ENCODE data around the gene C1orf116. TPM values are rescaled to one million over a fixed set of nuclear protein-coding genes. Genes with fewer than 3 reads are reported as not detected.
A peak's percentile ranks its signal among the peaks of the same experiment; 100 is the strongest.

C1orf116 gene
- total RNA-seq (2014; rRNA removed), result under 0.01 TPM in 1 of 2 replicates, not detected in the other
- 0.02 TPM for polyA plus RNA-seq (2012)

GRCh38 chr1:207032528-207033017, at the start of gene C1orf116:
Gene C1orf116 (minus strand): TSS chr1:207032756. CDS start chr1:207027598, 5,158 bp downstream.
- DNase-seq (ENCODE audit: low read depth), result no peak

GRCh38 chr1:207081806-207082205, 49.2 kb upstream of the C1orf116 start:
- DNase-seq (ENCODE audit: low read depth), result no peak

GRCh38 chr1:207081088-207081487, 48.5 kb upstream of the C1orf116 start:
- DNase-seq (ENCODE audit: low read depth), result no peak

GRCh38 chr1:207079706-207080241, 47.2 kb upstream of the C1orf116 start:
- no peak for DNase-seq (ENCODE audit: low read depth)

GRCh38 chr1:207078578-207079132, 46.1 kb upstream of the C1orf116 start:
- DNase-seq (ENCODE audit: low read depth), result no peak

- DNase-seq (ENCODE audit: low read depth), result peak; percentile 73
Observed at GRCh38 chr1:207077470-207078377, 45.2 kb upstream of the C1orf116 start.

GRCh38 chr1:207077012-207077411, 44.5 kb upstream of the C1orf116 start:
- no peak for DNase-seq (ENCODE audit: low read depth)

GRCh38 chr1:207076181-207076955, 43.8 kb upstream of the C1orf116 start:
- DNase-seq (ENCODE audit: low read depth), result no peak

GRCh38 chr1:207073906-207074820, 41.6 kb upstream of the C1orf116 start:
- peak; percentile 22 for DNase-seq (ENCODE audit: low read depth)

GRCh38 chr1:207072233-207072632, 39.7 kb upstream of the C1orf116 start:
- DNase-seq (ENCODE audit: low read depth), result no peak

GRCh38 chr1:207071426-207071825, 38.9 kb upstream of the C1orf116 start:
- DNase-seq (ENCODE audit: low read depth), result no peak

- DNase-seq (ENCODE audit: low read depth), result no peak
Observed at GRCh38 chr1:207070811-207071210, 38.3 kb upstream of the C1orf116 start.

GRCh38 chr1:207069858-207070506, 37.4 kb upstream of the C1orf116 start:
- DNase-seq (ENCODE audit: low read depth), result no peak

- no peak for DNase-seq (ENCODE audit: low read depth)
Observed at GRCh38 chr1:207069061-207069460, 36.5 kb upstream of the C1orf116 start.

GRCh38 chr1:207067665-207068064, 35.1 kb upstream of the C1orf116 start:
- DNase-seq (ENCODE audit: low read depth), result no peak

GRCh38 chr1:207067185-207067584, 34.6 kb upstream of the C1orf116 start:
- no peak for DNase-seq (ENCODE audit: low read depth)

GRCh38 chr1:207064561-207064960, 32.0 kb upstream of the C1orf116 start:
- DNase-seq (ENCODE audit: low read depth), result no peak

GRCh38 chr1:207063014-207063413, 30.5 kb upstream of the C1orf116 start:
- no peak for DNase-seq (ENCODE audit: low read depth)

- DNase-seq (ENCODE audit: low read depth), result no peak
Observed at GRCh38 chr1:207062058-207062457, 29.5 kb upstream of the C1orf116 start.

GRCh38 chr1:207060596-207060995, 28.0 kb upstream of the C1orf116 start:
- no peak for DNase-seq (ENCODE audit: low read depth)
